K562 (cell line): ENCODE results near the gene ODC1. TPM values are rescaled to one million over a fixed set of nuclear protein-coding genes. Genes with fewer than 3 reads are reported as not detected.

Experiments
- CBFA2T3 ChIP-seq: fragments of 450-650 bp; IDR thresholded peaks from 2 replicates; pipeline ENCODE4 v1.6.1; 2017
- CEBPG ChIP-seq, 3 experiments: fragments of 200-800 bp in 1 of 3; sonication (Bioruptor generic) in 1 of 3; sonication (generic) in 1 of 3; formaldehyde crosslinking in 1 of 3; IDR thresholded peaks in 2 of 3; conservative IDR thresholded peaks in 1 of 3; 2 replicates each; pipeline versions ENCODE4 v1.6.1 to v1.8.0; 2016 to 2022; ENCODE audit warnings: missing compliant biosample characterization in 2 of 3, missing genetic modification characterization in 2 of 3, mild to moderate bottlenecking in 1 of 3, missing genetic modification reagents in 1 of 3
- CTCF ChIP-seq, 3 experiments: IDR thresholded peaks in 2 of 3; conservative IDR thresholded peaks in 1 of 3; 2 replicates each; pipeline ENCODE4 v1.5.1; 2011 to 2012; ENCODE audit warnings: low read length in 3 of 3, mild to moderate bottlenecking in 3 of 3, control low read depth in 2 of 3, improper control_type of control experiment in 1 of 3, inconsistent platforms in 1 of 3, low read depth in 1 of 3, mixed read lengths in 1 of 3, moderate library complexity in 1 of 3; ENCODE audit not compliant: insufficient read depth in 2 of 3
- EGR1 ChIP-seq: fragments of 450-650 bp; conservative IDR thresholded peaks from 2 replicates; pipeline ENCODE4 v1.6.1; 2017; ENCODE audit warnings: mild to moderate bottlenecking
- ETV5 ChIP-seq: sonication (generic); formaldehyde crosslinking; IDR thresholded peaks from 2 replicates; pipeline ENCODE4 v1.4.0; 2020; ENCODE audit warnings: low read depth, mild to moderate bottlenecking, missing genetic modification reagents
- HCFC1 ChIP-seq: IDR thresholded peaks from 2 replicates; pipeline ENCODE4 v1.6.1; 2012; ENCODE audit warnings: low read depth, low read length, improper control_type of control experiment
- HMG20B ChIP-seq: fragments of 250-450 bp; sonication (Bioruptor Pico); IDR thresholded peaks from 2 replicates; pipeline ENCODE4 v1.5.0; 2021; ENCODE audit warnings: mild to moderate bottlenecking
- HNRNPLL ChIP-seq: fragments of 200-400 bp; formaldehyde crosslinking; IDR thresholded peaks from 2 replicates; pipeline ENCODE4 v1.6.1; 2017; ENCODE audit warnings: low read length, low read depth, mild to moderate bottlenecking; ENCODE audit not compliant: poor library complexity, severe bottlenecking
- KAT7 ChIP-seq: sonication (generic); formaldehyde crosslinking; IDR thresholded peaks from 2 replicates; pipeline ENCODE4 v1.8.0; 2022; ENCODE audit warnings: missing genetic modification reagents, mild to moderate bottlenecking, borderline replicate concordance
- L3MBTL2 ChIP-seq: fragments of 450-650 bp; IDR thresholded peaks from 2 replicates; pipeline ENCODE4 v1.6.1; 2016; ENCODE audit warnings: mild to moderate bottlenecking, moderate library complexity
- MXI1 ChIP-seq: IDR thresholded peaks from 2 replicates; pipeline ENCODE4 v1.6.1; 2011; ENCODE audit warnings: low read depth, mild to moderate bottlenecking, improper control_type of control experiment, low read length
- NBN ChIP-seq: fragments of 450-650 bp; IDR thresholded peaks from 2 replicates; pipeline ENCODE4 v1.6.1; 2016; ENCODE audit warnings: low read depth, mild to moderate bottlenecking
- PCBP2 ChIP-seq: fragments of 200-400 bp; formaldehyde crosslinking; IDR thresholded peaks from 2 replicates; pipeline ENCODE4 v1.6.1; 2018; ENCODE audit warnings: low read length, low read depth, mild to moderate bottlenecking, moderate library complexity; ENCODE audit not compliant: poor library complexity, severe bottlenecking
- SMAD3 ChIP-seq: fragments of 450-650 bp; formaldehyde crosslinking; conservative IDR thresholded peaks from 2 replicates; pipeline ENCODE4 v1.4.0; 2020; ENCODE audit warnings: mild to moderate bottlenecking
- SP1 ChIP-seq: sonication (generic); formaldehyde crosslinking; IDR thresholded peaks from 2 replicates; pipeline ENCODE4 v1.8.1; 2022; ENCODE audit warnings: mild to moderate bottlenecking, missing genetic modification reagents
- TBL1XR1 ChIP-seq, 2 experiments: IDR thresholded peaks; 2 replicates each; pipeline ENCODE4 v1.6.1; 2012; ENCODE audit warnings: improper control_type of control experiment in 2 of 2, low read length in 2 of 2, mild to moderate bottlenecking in 1 of 2
- TGIF2 ChIP-seq: sonication (generic); formaldehyde crosslinking; IDR thresholded peaks from 2 replicates; pipeline ENCODE4 v1.8.1; 2022; ENCODE audit warnings: mild to moderate bottlenecking, missing genetic modification reagents, moderate library complexity
- VEZF1 ChIP-seq: fragments of 200-800 bp; sonication (Bioruptor generic); IDR thresholded peaks from 2 replicates; pipeline ENCODE4 v1.6.1; 2017; ENCODE audit warnings: missing genetic modification characterization, missing compliant biosample characterization
- XRCC4 ChIP-seq: IDR thresholded peaks from one replicate; pipeline ENCODE4 v1.6.1; 2011; ENCODE audit not compliant: insufficient read depth, insufficient read length; ENCODE audit errors: extremely low read depth
- ZZZ3 ChIP-seq: fragments of 450-650 bp; IDR thresholded peaks from 2 replicates; pipeline ENCODE4 v1.6.1; 2016; ENCODE audit warnings: antibody characterized with exemption, mild to moderate bottlenecking, moderate library complexity
- polyA plus RNA-seq, 8 experiments: library from polyadenylated mRNA; depleted of rRNA in 4 of 8; stranded (reverse) in 5 of 8; unstranded in 3 of 8; fragments of >200 nt; fragmentation: Nextera tagmentation in 2 of 8; fragmentation: Illumina TruSeq in 1 of 8; extraction: Ambion mirVana in 2 of 8; extraction: Trizol in 1 of 8; gene quantifications; 2 replicates each; pipeline versions ENCODE4 v1.2.1 to v1.2.3, GENCODE V29; 2011 to 2014; ENCODE audit warnings: inconsistent platforms in 1 of 8, missing spikeins in 1 of 8
- total RNA-seq, 7 experiments: library from RNA; depleted of rRNA in 6 of 7; stranded (reverse); fragments of >200 nt in 6 of 7; fragmentation: Illumina TruSeq in 2 of 7; extraction: Trizol in 2 of 7; gene quantifications; 2 replicates each; pipeline versions ENCODE4 v1.2.1 to v1.2.3, GENCODE V29; 2011 to 2021; ENCODE audit warnings: low replicate concordance in 1 of 7
- TF ChIP-seq, protein P1 (sequence below), 2 experiments: fragments of 450-650 bp; conservative IDR thresholded peaks; 2 replicates each; pipeline ENCODE4 v1.6.1; 2017; ENCODE audit warnings: mild to moderate bottlenecking in 2 of 2, moderate library complexity in 2 of 2

Gene ODC1
- total and polyA plus RNA-seq, 9 of the 15 experiments (the other 6 are each of a cell fraction or from before 2014, with no cell fraction given): 142 to 563 (median 457) TPM

- TF ChIP-seq CTCF (IDR thresholded peaks at IDR 0.05 in 2 of 3, conservative IDR thresholded peaks at IDR 0.05 in 1 of 3; ENCODE audit: insufficient read depth in 2 of 3, low read depth in 1 of 3, low read length in 3 of 3) (peak; percentile 94 to 97 (median 97)), EGR1 (no peak), SP1 (CRISPR knock-in tag) (peak; percentile 94), TGIF2 (CRISPR knock-in tag) (no peak), L3MBTL2 (peak; percentile 84), HNRNPLL (no peak), XRCC4 (no peak), PCBP2 (no peak), SMAD3 (CRISPR knock-in tag) (no peak), MXI1 (no peak), KAT7 (CRISPR knock-in tag) (no peak), CEBPG (CRISPR knock-in tag; IDR thresholded peaks at IDR 0.05) (no peak), CEBPG (tag; conservative IDR thresholded peaks at IDR 0.05 in 1 of 2, IDR thresholded peaks at IDR 0.05 in 1 of 2) (no peak; a peak in 1 of 4 replicates), HCFC1 (peak; percentile 30; the same call in 1 of the 2 replicates), HMG20B (CRISPR knock-in tag) (no peak), TBL1XR1 (IDR thresholded peaks at IDR 0.05; ENCODE audit: low read length in 2 of 2) (no peak), NBN (no peak), ETV5 (CRISPR knock-in tag) (peak; percentile 2; the same call in 1 of the 2 replicates), CBFA2T3 (0 out of 2 replicates have a peak, but pooled peaks have one; percentile 3), ZZZ3 (no peak), VEZF1 (CRISPR knock-in tag) (peak; percentile 43; the same call in 1 of the 2 replicates)
- TF ChIP-seq, protein P1, sequence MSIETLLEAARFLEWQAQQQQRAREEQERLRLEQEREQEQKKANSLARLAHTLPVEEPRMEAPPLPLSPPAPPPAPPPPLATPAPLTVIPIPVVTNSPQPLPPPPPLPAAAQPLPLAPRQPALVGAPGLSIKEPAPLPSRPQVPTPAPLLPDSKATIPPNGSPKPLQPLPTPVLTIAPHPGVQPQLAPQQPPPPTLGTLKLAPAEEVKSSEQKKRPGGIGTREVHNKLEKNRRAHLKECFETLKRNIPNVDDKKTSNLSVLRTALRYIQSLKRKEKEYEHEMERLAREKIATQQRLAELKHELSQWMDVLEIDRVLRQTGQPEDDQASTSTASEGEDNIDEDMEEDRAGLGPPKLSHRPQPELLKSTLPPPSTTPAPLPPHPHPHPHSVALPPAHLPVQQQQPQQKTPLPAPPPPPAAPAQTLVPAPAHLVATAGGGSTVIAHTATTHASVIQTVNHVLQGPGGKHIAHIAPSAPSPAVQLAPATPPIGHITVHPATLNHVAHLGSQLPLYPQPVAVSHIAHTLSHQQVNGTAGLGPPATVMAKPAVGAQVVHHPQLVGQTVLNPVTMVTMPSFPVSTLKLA (conservative IDR thresholded peaks at IDR 0.05): peak; percentile 76 to 80
Measured at GRCh38 chr2:10408649-10409579, 39.2 kb downstream of the ODC1 start (continued).
